ENCODE data around the gene SASH1. TPM values are rescaled to one million over a fixed set of nuclear protein-coding genes. Genes with fewer than 3 reads are reported as not detected.
"Not testable (repeated sequence)": the region's sequence is repeated elsewhere in the genome, so short reads cannot be mapped to it uniquely, and the experiment has no call there.

SASH1 gene
- total RNA-seq, 1 donor from 2014 or later, result 24.3 TPM

GRCh38 chr6:148365041-148365440 is 22.4 kb downstream of the SASH1 start:
- no peak for DNase-seq (ENCODE audit: low spot score)

- DNase-seq (ENCODE audit: low spot score), result peak; percentile 30
Observed at GRCh38 chr6:148367411-148368024, 24.9 kb downstream of the SASH1 start.

GRCh38 chr6:148370176-148370575 is 27.5 kb downstream of the SASH1 start:
- DNase-seq (ENCODE audit: low spot score), result no peak

- no peak for DNase-seq (ENCODE audit: low spot score)
Observed at GRCh38 chr6:148374040-148374774, 31.6 kb downstream of the SASH1 start.

GRCh38 chr6:148375401-148375800 is 32.8 kb downstream of the SASH1 start:
- DNase-seq (ENCODE audit: low spot score), result no peak

GRCh38 chr6:148379481-148379880 is 36.8 kb downstream of the SASH1 start:
- no peak for DNase-seq (ENCODE audit: low spot score)

GRCh38 chr6:148379966-148380713 is 37.5 kb downstream of the SASH1 start:
- no peak for DNase-seq (ENCODE audit: low spot score)

- not testable (repeated sequence) for DNase-seq (ENCODE audit: low spot score)
Observed at GRCh38 chr6:148382051-148382450, 39.4 kb downstream of the SASH1 start.

- no peak for DNase-seq (ENCODE audit: low spot score)
Observed at GRCh38 chr6:148382861-148383260, 40.2 kb downstream of the SASH1 start.

- no peak for DNase-seq (ENCODE audit: low spot score)
Observed at GRCh38 chr6:148383658-148384368, 41.2 kb downstream of the SASH1 start.

- no peak for DNase-seq (ENCODE audit: low spot score)
Observed at GRCh38 chr6:148385379-148385778, 42.7 kb downstream of the SASH1 start.

- DNase-seq (ENCODE audit: low spot score), result no peak
Observed at GRCh38 chr6:148388521-148388920, 45.9 kb downstream of the SASH1 start.

GRCh38 chr6:148389086-148389485 is 46.4 kb downstream of the SASH1 start:
- DNase-seq (ENCODE audit: low spot score), result no peak

GRCh38 chr6:148389917-148390316 is 47.3 kb downstream of the SASH1 start:
- no peak for DNase-seq (ENCODE audit: low spot score)

- not testable (repeated sequence) for DNase-seq (ENCODE audit: low spot score)
Observed at GRCh38 chr6:148392127-148392526, 49.5 kb downstream of the SASH1 start.

GRCh38 chr6:148392671-148393070 is 50.0 kb downstream of the SASH1 start:
- no peak for DNase-seq (ENCODE audit: low spot score)

GRCh38 chr6:148395583-148396101 is 53.0 kb downstream of the SASH1 start:
- no peak for DNase-seq (ENCODE audit: low spot score)

GRCh38 chr6:148396411-148396810 is 53.8 kb downstream of the SASH1 start:
- DNase-seq (ENCODE audit: low spot score), result no peak

GRCh38 chr6:148396926-148397325 is 54.3 kb downstream of the SASH1 start:
- no peak for DNase-seq (ENCODE audit: low spot score)

- no peak for DNase-seq (ENCODE audit: low spot score)
Observed at GRCh38 chr6:148398244-148398643, 55.6 kb downstream of the SASH1 start.

- no peak for DNase-seq (ENCODE audit: low spot score)
Observed at GRCh38 chr6:148398678-148399077, 56.0 kb downstream of the SASH1 start.

GRCh38 chr6:148401571-148401970 is 58.9 kb downstream of the SASH1 start:
- DNase-seq (ENCODE audit: low spot score), result no peak
